Suprapubic skin (tissue), 3 donors: Measurements from ENCODE around the gene TMEM151A.

Experiments used
- EP300 ChIP-seq: sonication (generic); formaldehyde crosslinking; IDR thresholded peaks from one replicate; pipeline ENCODE4 v1.6.1; 2017; ENCODE audit warnings: antibody characterized with exemption
- POLR2A ChIP-seq, 2 donors: fragments of 450-650 bp; IDR thresholded peaks; one replicate each; pipeline ENCODE4 v1.6.1; 2017; ENCODE audit warnings: antibody characterized with exemption in 2 of 2, mild to moderate bottlenecking in 2 of 2, moderate library complexity in 2 of 2
- TF ChIP-seq, protein P1 (sequence below), 2 donors: fragments of 200-600 bp in 1 of 2; fragments of 450-650 bp in 1 of 2; sonication (generic) in 1 of 2; IDR thresholded peaks; one replicate each; pipeline ENCODE4 v1.5.1; 2016 to 2019; ENCODE audit warnings: antibody characterized with exemption in 2 of 2, mild to moderate bottlenecking in 1 of 2, moderate library complexity in 1 of 2

DNA sequence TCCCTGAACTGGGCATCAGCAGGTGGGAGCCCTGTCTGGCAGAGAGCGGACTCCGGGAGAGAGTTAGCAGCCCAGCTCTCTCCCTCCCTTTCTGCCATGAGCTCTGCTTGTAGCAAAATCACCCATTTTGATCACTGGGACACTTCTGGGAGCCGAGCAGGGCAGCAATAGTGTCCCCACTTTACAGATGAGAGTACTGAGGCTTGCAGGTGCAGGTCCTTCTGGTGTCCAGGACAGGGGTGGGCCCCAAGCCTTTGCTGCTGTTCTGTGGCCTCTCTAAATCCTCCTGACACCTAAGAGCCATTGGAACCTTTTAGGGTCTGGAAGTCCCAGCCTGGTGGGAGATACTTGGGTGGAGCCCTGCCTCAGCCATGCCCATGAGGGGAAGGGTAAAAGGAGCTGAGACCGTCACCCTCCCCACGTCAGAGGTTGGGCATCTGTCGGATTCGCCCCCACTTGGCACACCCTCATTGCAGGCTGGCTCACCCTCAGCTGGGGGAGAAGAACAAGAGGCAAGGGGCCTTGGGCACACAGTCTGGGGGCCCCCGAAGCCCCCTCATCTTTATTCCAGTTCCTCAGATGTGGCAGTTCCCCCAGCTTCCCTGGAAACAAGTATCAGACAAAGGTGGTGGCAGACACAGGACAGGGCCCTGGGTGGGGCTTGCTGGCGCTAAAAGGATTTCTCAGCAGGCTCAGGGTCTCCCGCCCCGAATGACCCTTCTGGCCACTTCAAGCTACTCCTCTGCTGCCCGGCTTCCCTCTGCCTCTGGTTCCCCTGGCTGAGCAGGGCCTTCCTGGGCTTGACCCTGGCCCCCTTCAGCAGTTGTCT, 40.1 kb downstream of the TMEM151A start:
- TF ChIP-seq, protein P1, sequence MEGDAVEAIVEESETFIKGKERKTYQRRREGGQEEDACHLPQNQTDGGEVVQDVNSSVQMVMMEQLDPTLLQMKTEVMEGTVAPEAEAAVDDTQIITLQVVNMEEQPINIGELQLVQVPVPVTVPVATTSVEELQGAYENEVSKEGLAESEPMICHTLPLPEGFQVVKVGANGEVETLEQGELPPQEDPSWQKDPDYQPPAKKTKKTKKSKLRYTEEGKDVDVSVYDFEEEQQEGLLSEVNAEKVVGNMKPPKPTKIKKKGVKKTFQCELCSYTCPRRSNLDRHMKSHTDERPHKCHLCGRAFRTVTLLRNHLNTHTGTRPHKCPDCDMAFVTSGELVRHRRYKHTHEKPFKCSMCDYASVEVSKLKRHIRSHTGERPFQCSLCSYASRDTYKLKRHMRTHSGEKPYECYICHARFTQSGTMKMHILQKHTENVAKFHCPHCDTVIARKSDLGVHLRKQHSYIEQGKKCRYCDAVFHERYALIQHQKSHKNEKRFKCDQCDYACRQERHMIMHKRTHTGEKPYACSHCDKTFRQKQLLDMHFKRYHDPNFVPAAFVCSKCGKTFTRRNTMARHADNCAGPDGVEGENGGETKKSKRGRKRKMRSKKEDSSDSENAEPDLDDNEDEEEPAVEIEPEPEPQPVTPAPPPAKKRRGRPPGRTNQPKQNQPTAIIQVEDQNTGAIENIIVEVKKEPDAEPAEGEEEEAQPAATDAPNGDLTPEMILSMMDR (IDR thresholded peaks at IDR 0.05), result no peak
- TF ChIP-seq POLR2A (IDR thresholded peaks at IDR 0.05) (no peak), EP300 (no peak)
